MCF 10A (cell line): Measurements from ENCODE around the gene GLIS1. TPM values are rescaled to one million over a fixed set of nuclear protein-coding genes. Genes with fewer than 3 reads are reported as not detected.

Experiments
- BruUV-seq: library from RNA; stranded (reverse); fragments of 400-500 nt; replicated peaks from 2 replicates; lab custom pipeline; 2021; lab: Mats Ljungman, UMichigan
- CTCF ChIA-PET: fragments of 300-600 bp; sonication (Branson Sonifier 250); formaldehyde crosslinking; extraction: SDS; loops from one replicate; lab custom pipeline; 2021; ENCODE audit warnings: antibody characterized with exemption, inconsistent platforms; lab: Yijun Ruan, JAX
- POLR2A ChIA-PET: fragments of 300-600, 350-650 bp; sonication (Branson Sonifier 250); formaldehyde crosslinking; extraction: SDS; loops from one replicate; lab custom pipeline; 2020; ENCODE audit warnings: antibody characterized with exemption, inconsistent platforms; lab: Yijun Ruan, JAX
- DNase-seq: peaks from one replicate; pipeline ENCODE4 v3.0.0-alpha.2; 2018; ENCODE audit not compliant: unreplicated experiment
- H3K27ac Mint-ChIP-seq: one replicate; pipeline ENCODE4 v1.8.0; 2022; ENCODE audit warnings: mild to moderate bottlenecking, low read depth, mixed read lengths; ENCODE audit not compliant: unreplicated experiment
- H3K27me3 Mint-ChIP-seq: one replicate; pipeline ENCODE4 v1.8.0; 2022; ENCODE audit warnings: mixed read lengths; ENCODE audit not compliant: insufficient read depth, unreplicated experiment
- H3K36me3 Mint-ChIP-seq: one replicate; pipeline ENCODE4 v1.8.0; 2022; ENCODE audit warnings: mild to moderate bottlenecking, moderate library complexity, mixed read lengths; ENCODE audit not compliant: insufficient read depth, unreplicated experiment
- H3K4me1 Mint-ChIP-seq: one replicate; pipeline ENCODE4 v1.8.0; 2022; ENCODE audit warnings: mixed read lengths; ENCODE audit not compliant: insufficient read depth, unreplicated experiment
- H3K4me3 Mint-ChIP-seq: one replicate; pipeline ENCODE4 v1.8.0; 2022; ENCODE audit warnings: mild to moderate bottlenecking, moderate library complexity, mixed read lengths; ENCODE audit not compliant: unreplicated experiment
- H3K9me3 Mint-ChIP-seq: one replicate; pipeline ENCODE4 v1.8.0; 2022; ENCODE audit warnings: mixed read lengths; ENCODE audit not compliant: unreplicated experiment
- intact Hi-C: fragments of 100-400 bp; cut with micrococcal nuclease; formaldehyde crosslinking; loops from 2 replicates; pipeline ENCODE4 v1.14.1; 2022
- total RNA-seq: library from RNA; stranded (reverse); gene quantifications from 2 replicates; pipeline ENCODE4 v1.2.3, GENCODE V29; 2022
- TF ChIP-seq, protein P1 (sequence below): fragments of 200-600 bp; IDR thresholded peaks from one replicate; pipeline ENCODE4 v1.8.0; 2022; ENCODE audit warnings: antibody characterized with exemption, mild to moderate bottlenecking; ENCODE audit not compliant: unreplicated experiment

GLIS1 gene
- total RNA-seq, 1 experiment from 2014 or later, result 0.93 TPM

DNA sequence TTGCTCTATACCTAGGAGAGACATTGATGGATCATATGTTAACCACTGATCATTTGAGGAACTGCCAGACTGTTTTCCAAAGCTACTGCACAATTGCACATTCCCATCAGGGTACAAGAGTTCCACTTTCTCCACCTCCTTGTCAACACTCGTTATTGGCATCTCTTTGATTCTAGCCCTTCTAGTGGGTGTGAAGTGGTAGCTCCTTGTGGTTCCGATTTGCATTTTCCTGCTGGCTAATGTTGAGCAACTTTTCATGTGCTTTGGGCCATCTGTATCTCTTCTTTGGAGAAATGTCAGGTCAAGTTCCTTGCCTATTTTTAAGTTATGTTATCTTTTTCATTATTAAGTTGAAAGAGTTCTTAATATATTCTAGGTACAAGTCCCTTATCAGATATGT, 189.7 kb downstream of the GLIS1 start:
- TF ChIP-seq, protein P1, sequence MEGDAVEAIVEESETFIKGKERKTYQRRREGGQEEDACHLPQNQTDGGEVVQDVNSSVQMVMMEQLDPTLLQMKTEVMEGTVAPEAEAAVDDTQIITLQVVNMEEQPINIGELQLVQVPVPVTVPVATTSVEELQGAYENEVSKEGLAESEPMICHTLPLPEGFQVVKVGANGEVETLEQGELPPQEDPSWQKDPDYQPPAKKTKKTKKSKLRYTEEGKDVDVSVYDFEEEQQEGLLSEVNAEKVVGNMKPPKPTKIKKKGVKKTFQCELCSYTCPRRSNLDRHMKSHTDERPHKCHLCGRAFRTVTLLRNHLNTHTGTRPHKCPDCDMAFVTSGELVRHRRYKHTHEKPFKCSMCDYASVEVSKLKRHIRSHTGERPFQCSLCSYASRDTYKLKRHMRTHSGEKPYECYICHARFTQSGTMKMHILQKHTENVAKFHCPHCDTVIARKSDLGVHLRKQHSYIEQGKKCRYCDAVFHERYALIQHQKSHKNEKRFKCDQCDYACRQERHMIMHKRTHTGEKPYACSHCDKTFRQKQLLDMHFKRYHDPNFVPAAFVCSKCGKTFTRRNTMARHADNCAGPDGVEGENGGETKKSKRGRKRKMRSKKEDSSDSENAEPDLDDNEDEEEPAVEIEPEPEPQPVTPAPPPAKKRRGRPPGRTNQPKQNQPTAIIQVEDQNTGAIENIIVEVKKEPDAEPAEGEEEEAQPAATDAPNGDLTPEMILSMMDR, result no peak
- Mint-ChIP-seq H3K4me3 (no peak overlapping the region), H3K36me3 (no peaks in the 10 kb centered on the region), H3K4me1 (no peaks in the 10 kb centered on the region), H3K9me3 (no peaks in the 10 kb centered on the region), H3K27me3 (peaks cover 25% of the 10 kb centered on the region), H3K27ac (no peak overlapping the region)
- POLR2A ChIA-PET, result no interaction called here
- DNase-seq, result no peak
- intact Hi-C loops, result no loop called here
- BruUV-seq, result no TSS peak
- CTCF ChIA-PET, result no interaction called here

DNA sequence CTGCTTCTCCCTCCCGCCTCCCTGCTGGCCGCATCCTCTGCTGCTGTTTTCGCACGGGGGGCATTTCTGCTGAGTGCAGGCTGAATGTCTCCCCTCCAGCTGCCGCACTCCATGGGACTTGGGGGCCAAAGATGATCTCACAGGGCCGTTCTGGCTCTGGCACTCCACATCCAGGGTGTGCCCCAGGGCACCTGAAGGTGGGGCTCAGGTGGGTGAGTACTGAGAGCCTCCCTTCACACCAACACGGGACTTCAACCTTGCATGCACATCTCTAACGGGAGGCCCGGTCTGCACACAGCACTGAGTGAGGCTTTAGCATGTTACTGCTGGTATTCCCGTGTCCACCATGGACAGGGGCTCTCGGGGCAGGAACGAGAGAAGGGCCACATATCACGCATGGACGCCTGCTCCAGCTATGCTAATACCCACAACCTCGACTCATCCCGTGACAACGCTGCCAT, 190.9 kb downstream of the GLIS1 start:
- no peaks in the 10 kb centered on the region for H3K9me3 Mint-ChIP-seq
- POLR2A ChIA-PET, result no interaction called here
- no peak overlapping the region for H3K4me3 Mint-ChIP-seq
- H3K27ac Mint-ChIP-seq, result no peak overlapping the region
- intact Hi-C loops, result no loop called here
- TF ChIP-seq, protein P1, result no peak
- peaks cover 16% of the 10 kb centered on the region for H3K27me3 Mint-ChIP-seq
- DNase-seq, result no peak
- CTCF ChIA-PET, result no interaction called here
- H3K36me3 Mint-ChIP-seq, result no peaks in the 10 kb centered on the region
- H3K4me1 Mint-ChIP-seq, result no peaks in the 10 kb centered on the region
- BruUV-seq, result no TSS peak

DNA sequence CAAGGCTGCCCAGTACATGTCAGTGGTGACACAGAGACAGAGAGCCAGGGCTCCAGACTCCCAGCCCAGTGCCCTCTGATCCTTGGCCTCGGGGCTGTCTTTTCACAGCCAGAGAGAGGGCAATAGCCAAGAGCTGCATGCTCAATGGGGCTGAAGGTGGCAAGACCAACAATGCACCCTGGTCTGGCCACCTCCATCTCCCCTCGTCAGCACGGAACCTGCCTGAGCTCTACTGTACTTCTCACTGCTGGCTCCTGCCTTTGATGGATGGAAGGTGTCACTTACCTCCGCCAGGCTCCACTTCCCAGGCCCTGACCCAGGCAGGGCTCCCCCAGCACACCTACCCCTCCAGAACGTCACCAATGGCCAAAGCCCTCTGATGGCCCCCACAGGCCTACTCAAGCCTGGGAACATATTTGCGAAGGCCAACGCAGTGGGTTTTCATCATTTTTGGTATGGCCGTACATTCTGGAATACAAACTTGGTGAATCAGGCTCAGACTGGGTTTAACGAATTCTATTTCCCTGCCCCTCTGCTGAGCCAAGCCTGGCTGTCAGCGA, 191.7 kb downstream of the GLIS1 start:
- intact Hi-C loops, result no loop called here
- no peak for DNase-seq
- POLR2A ChIA-PET, result no interaction called here
- Mint-ChIP-seq H3K9me3 (no peaks in the 10 kb centered on the region), H3K4me1 (peaks cover 5% of the 10 kb centered on the region), H3K4me3 (no peak overlapping the region), H3K27ac (no peak overlapping the region), H3K36me3 (no peaks in the 10 kb centered on the region), H3K27me3 (peaks cover 10% of the 10 kb centered on the region)
- no TSS peak for BruUV-seq
- CTCF ChIA-PET, result interaction anchor here (0.6 kb wide), 1 partner anchor 118 kb away, joined by 3 read pairs; no protein-coding TSS in a partner anchor
- TF ChIP-seq, protein P1, result no peak

DNA sequence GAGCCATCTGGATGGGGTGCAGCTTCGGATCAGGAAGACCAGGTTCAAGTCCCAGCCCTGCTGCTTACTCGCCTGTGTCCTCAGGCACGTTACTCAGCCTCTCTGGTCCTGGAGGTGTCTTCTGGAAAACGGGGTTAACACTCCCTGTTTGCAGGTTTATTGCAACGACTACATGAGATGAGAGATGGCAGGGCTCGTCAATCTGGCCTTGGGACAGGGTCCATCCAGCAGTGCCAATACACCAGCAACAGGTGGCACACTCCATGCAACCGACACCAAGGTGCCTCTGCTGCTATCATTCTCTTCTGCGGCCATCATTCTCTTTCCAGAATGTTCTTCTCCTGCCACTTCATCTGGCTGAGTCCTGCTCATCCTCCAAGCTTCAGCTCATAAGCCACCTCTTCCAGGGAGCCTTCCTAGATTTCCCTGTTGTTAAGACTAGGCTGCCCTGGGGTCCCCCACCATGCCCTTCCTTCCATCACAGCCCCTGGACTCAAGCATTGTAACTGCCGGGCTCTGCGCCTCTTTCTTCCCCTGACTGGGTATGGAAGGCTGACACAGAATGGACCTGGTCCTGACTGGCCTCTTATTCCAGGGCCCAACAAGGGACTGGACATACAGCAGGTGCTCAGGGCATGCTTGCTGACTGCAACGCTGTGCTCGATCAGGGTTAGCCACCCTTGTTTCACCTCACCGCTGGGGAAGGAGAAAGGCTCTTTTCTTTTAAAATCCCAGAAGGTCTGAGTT, 192.4 kb downstream of the GLIS1 start:
- TF ChIP-seq, protein P1, result no peak
- H3K4me1 Mint-ChIP-seq, result peaks cover 13% of the 10 kb centered on the region
- CTCF ChIA-PET, result no interaction called here
- no peak overlapping the region for H3K27ac Mint-ChIP-seq
- no peaks in the 10 kb centered on the region for H3K36me3 Mint-ChIP-seq
- POLR2A ChIA-PET, result no interaction called here
- H3K4me3 Mint-ChIP-seq, result no peak overlapping the region
- no peak for DNase-seq
- intact Hi-C loops, result no loop called here
- peaks cover 3% of the 10 kb centered on the region for H3K27me3 Mint-ChIP-seq
- BruUV-seq, result no TSS peak
- no peaks in the 10 kb centered on the region for H3K9me3 Mint-ChIP-seq
